Panc1 (cell line): ENCODE results near the gene AKAP12. TPM values are rescaled to one million over a fixed set of nuclear protein-coding genes. Genes with fewer than 3 reads are reported as not detected.
"Not testable (repeated sequence)": the region's sequence is repeated elsewhere in the genome, so short reads cannot be mapped to it uniquely, and the experiment has no call there.

ENCODE experiments used
- ATAC-seq: fragments of 200-7000 bp; cut with Tn5 transposase; 2 replicates; pipeline ENCODE4 v1.9.1; 2020; ENCODE audit warnings: mild to moderate bottlenecking, moderate library complexity
- BruUV-seq: library from RNA; stranded (reverse); fragments of 400-500 nt; replicated peaks from 2 replicates; lab custom pipeline; 2021; lab: Mats Ljungman, UMichigan
- CTCF ChIA-PET: fragments of 300-600 bp; sonication (Branson Sonifier 250); formaldehyde crosslinking; loops from one replicate; lab custom pipeline; 2022; ENCODE audit warnings: antibody characterized with exemption; lab: Charles Lee
- POLR2A ChIA-PET: fragments of 300-600 bp; sonication (Branson Sonifier 250); formaldehyde crosslinking; loops from one replicate; lab custom pipeline; 2022; ENCODE audit warnings: antibody characterized with exemption; lab: Charles Lee
- DNase-seq: peaks from one replicate; pipeline ENCODE4 v3.0.0-alpha.2; 2010; ENCODE audit warnings: low read depth, low spot score
- H3K27ac ChIP-seq: 2 replicates; pipeline ENCODE4 v1.5.1; 2011; ENCODE audit warnings: mild to moderate bottlenecking, low read length, inconsistent platforms
- H3K27me3 ChIP-seq: fragments of 200-500 bp; sonication (Bioruptor generic); 2 replicates; pipeline ENCODE4 v1.6.0; 2014; ENCODE audit warnings: low read length, inconsistent platforms; ENCODE audit not compliant: control insufficient read depth, insufficient read depth
- H3K36me3 ChIP-seq: fragments of 200-500 bp; sonication (Bioruptor generic); 2 replicates; pipeline ENCODE4 v1.5.1; 2014; ENCODE audit warnings: inconsistent platforms, mild to moderate bottlenecking, low read length, moderate library complexity; ENCODE audit not compliant: control insufficient read depth, insufficient read depth
- H3K4me1 ChIP-seq: 2 replicates; pipeline ENCODE4 v1.5.1; 2011; ENCODE audit warnings: inconsistent platforms, mild to moderate bottlenecking, low read length, moderate library complexity; ENCODE audit not compliant: control insufficient read depth, insufficient read depth
- H3K4me3 ChIP-seq, 2 experiments: 2 replicates each; pipeline ENCODE4 v1.5.1; 2011 to 2012; ENCODE audit warnings: low read depth in 2 of 2, low read length in 2 of 2, mild to moderate bottlenecking in 2 of 2, inconsistent platforms in 1 of 2, moderate library complexity in 1 of 2
- H3K9me3 ChIP-seq: fragments of 200-500 bp; sonication (Bioruptor generic); 2 replicates; pipeline ENCODE4 v1.5.1; 2014; ENCODE audit warnings: low read depth, mild to moderate bottlenecking, inconsistent platforms, low read length, moderate library complexity; ENCODE audit not compliant: control insufficient read depth, insufficient read depth
- CTCF ChIP-seq: fragments of 450-650 bp; IDR thresholded peaks from 2 replicates; pipeline ENCODE4 v1.5.1; 2017; ENCODE audit warnings: mild to moderate bottlenecking
- POLR2AphosphoS5 ChIP-seq: IDR thresholded peaks from 2 replicates; pipeline ENCODE4 v1.6.1; 2012; ENCODE audit warnings: mild to moderate bottlenecking, low read depth, low read length, moderate library complexity
- REST ChIP-seq, 2 experiments: IDR thresholded peaks; 2 replicates each; pipeline ENCODE4 v1.6.1; 2011 to 2012; ENCODE audit warnings: low read depth in 2 of 2, control low read depth in 1 of 2, low read length in 1 of 2, mild to moderate bottlenecking in 1 of 2, moderate library complexity in 1 of 2; ENCODE audit not compliant: insufficient read depth in 1 of 2
- SIN3A ChIP-seq: IDR thresholded peaks from 2 replicates; pipeline ENCODE4 v1.6.1; 2012; ENCODE audit warnings: low read depth, mild to moderate bottlenecking, low read length, moderate library complexity, borderline replicate concordance; ENCODE audit not compliant: insufficient read depth
- TCF7L2 ChIP-seq: IDR thresholded peaks from 2 replicates; pipeline ENCODE4 v1.6.1; 2011; ENCODE audit warnings: mild to moderate bottlenecking, low read depth, low read length, inconsistent platforms
- in situ Hi-C: cut with HindIII; loops from 2 replicates; pipeline ENCODE4 v1.10.0; 2016; ENCODE audit warnings: low sequenced_read_pairs, low pct_unique_long_range_greater_than_20kb
- intact Hi-C: fragments of 100-400 bp; cut with micrococcal nuclease; formaldehyde crosslinking; loops from one replicate; pipeline ENCODE4 v1.10.0; 2022; ENCODE audit not compliant: unreplicated experiment
- total RNA-seq: library from RNA; stranded (reverse); gene quantifications from one replicate; pipeline ENCODE4 v1.2.1, GENCODE V29; 2021; ENCODE audit not compliant: unreplicated experiment

AKAP12 gene
- total RNA-seq, 1 experiment from 2014 or later, result 267 TPM

DNA sequence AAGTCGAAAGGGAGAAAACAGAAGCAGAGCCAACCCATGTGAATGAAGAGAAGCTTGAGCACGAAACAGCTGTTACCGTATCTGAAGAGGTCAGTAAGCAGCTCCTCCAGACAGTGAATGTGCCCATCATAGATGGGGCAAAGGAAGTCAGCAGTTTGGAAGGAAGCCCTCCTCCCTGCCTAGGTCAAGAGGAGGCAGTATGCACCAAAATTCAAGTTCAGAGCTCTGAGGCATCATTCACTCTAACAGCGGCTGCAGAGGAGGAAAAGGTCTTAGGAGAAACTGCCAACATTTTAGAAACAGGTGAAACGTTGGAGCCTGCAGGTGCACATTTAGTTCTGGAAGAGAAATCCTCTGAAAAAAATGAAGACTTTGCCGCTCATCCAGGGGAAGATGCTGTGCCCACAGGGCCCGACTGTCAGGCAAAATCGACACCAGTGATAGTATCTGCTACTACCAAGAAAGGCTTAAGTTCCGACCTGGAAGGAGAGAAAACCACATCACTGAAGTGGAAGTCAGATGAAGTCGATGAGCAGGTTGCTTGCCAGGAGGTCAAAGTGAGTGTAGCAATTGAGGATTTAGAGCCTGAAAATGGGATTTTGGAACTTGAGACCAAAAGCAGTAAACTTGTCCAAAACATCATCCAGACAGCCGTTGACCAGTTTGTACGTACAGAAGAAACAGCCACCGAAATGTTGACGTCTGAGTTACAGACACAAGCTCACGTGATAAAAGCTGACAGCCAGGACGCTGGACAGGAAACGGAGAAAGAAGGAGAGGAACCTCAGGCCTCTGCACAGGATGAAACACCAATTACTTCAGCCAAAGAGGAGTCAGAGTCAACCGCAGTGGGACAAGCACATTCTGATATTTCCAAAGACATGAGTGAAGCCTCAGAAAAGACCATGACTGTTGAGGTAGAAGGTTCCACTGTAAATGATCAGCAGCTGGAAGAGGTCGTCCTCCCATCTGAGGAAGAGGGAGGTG lies 112.9 kb downstream of the AKAP12 start:
- H3K36me3 ChIP-seq, result peaks cover 10% of the 10 kb centered on the region; the same call in 1 of the 2 replicates
- no peaks in the 10 kb centered on the region for H3K9me3 ChIP-seq
- no TSS peak for BruUV-seq
- intact Hi-C loops (no loop called here), in situ Hi-C loops (no loop called here)
- no peak overlapping the region for H3K27ac ChIP-seq
- peaks cover 8% of the 10 kb centered on the region; the same call in 1 of the 2 replicates for H3K4me1 ChIP-seq
- CTCF ChIA-PET, result interaction anchor here (0.6 kb wide), 1 partner anchor 123 kb away, joined by 3 read pairs; no protein-coding TSS in a partner anchor
- POLR2A ChIA-PET, result interaction anchor here (0.7 kb wide), 1 partner anchor 796 kb away, joined by 3 read pairs; no protein-coding TSS in a partner anchor
- DNase-seq (no peak), ATAC-seq (no peak)
- H3K27me3 ChIP-seq, result no peaks in the 10 kb centered on the region
- TF ChIP-seq TCF7L2 (no peak), REST (IDR thresholded peaks at IDR 0.05; ENCODE audit: insufficient read depth in 1 of 2, low read depth in 2 of 2, low read length in 1 of 2) (no peak), SIN3A (no peak), CTCF (no peak), POLR2AphosphoS5 (no peak)
- no peak overlapping the region for H3K4me3 ChIP-seq

DNA sequence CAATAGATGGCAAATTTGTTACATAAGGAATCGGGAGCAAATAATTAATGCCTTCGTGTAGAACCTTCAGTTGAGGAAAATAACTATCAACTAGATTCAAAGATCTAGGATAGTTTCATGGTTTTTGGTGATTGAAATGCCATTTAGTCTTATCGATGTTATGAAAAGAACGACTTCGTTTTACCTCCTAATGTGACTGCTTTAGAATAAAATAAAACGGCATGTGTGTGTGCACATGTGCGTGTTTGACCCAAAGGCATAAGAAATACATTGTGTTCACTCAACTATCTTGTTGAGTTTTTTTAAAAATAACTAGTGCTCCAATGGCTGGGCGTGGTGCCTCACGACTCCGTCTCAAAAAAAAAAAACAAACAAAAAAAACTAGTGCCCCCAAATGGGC lies 114.0 kb downstream of the AKAP12 start:
- BruUV-seq, result no TSS peak
- intact Hi-C loops (no loop called here), in situ Hi-C loops (no loop called here)
- POLR2A ChIA-PET, result no interaction called here
- Histone ChIP-seq H3K27ac (no peak overlapping the region), H3K9me3 (no peaks in the 10 kb centered on the region), H3K4me1 (peaks cover 10% of the 10 kb centered on the region; the same call in 1 of the 2 replicates), H3K4me3 (no peak overlapping the region), H3K36me3 (peaks cover 14% of the 10 kb centered on the region; the same call in 1 of the 2 replicates), H3K27me3 (no peaks in the 10 kb centered on the region)
- ATAC-seq (no peak), DNase-seq (no peak)
- TF ChIP-seq SIN3A (no peak), POLR2AphosphoS5 (no peak)
- CTCF ChIA-PET, result no interaction called here

- BruUV-seq, CTCF ChIA-PET: not testable (repeated sequence)
- POLR2A ChIA-PET, result interaction anchor here (0.6 to 0.7 kb wide), 4 partner anchors 9 to 1722 kb away, joined by 3 to 18 read pairs (median 5); partner anchors contain the start of gene ZBTB2
These were observed 117.2 kb downstream of the AKAP12 start for GRCh38 chr6:151356983-151357382.

More at GRCh38 chr6:151356983-151357382, 117.2 kb downstream of the AKAP12 start:
- Histone ChIP-seq H3K27ac (peak overlapping the region; percentile 56), H3K36me3 (peaks cover 14% of the 10 kb centered on the region; the same call in 1 of the 2 replicates)
- H3K4me3 ChIP-seq, H3K4me1 ChIP-seq, intact Hi-C loops, ATAC-seq, in situ Hi-C loops, H3K27me3 ChIP-seq, H3K9me3 ChIP-seq, DNase-seq: not testable (repeated sequence)
